HEK293T (cell line): ENCODE measurements around the gene HNRNPU.

ENCODE experiments used
- CTCF ChIA-PET: fragments of 350-600 bp; formaldehyde crosslinking; extraction: SDS; loops from one replicate; lab custom pipeline; 2021; ENCODE audit warnings: antibody characterized with exemption, inconsistent platforms; lab: Yijun Ruan, JAX
- POLR2A ChIA-PET: fragments of 350-600 bp; formaldehyde crosslinking; extraction: SDS; loops from one replicate; lab custom pipeline; 2020; ENCODE audit warnings: antibody characterized with exemption, inconsistent platforms; lab: Yijun Ruan, JAX
- DNase-seq: peaks from one replicate; pipeline ENCODE4 v3.0.0; 2012; ENCODE audit warnings: mixed read lengths; ENCODE audit errors: extremely low spot score
- ARNT ChIP-seq: fragments of 450-650 bp; IDR thresholded peaks from 2 replicates; pipeline ENCODE4 v1.6.1; 2017; ENCODE audit warnings: mild to moderate bottlenecking
- BHLHE40 ChIP-seq: fragments of 450-650 bp; IDR thresholded peaks from 2 replicates; pipeline ENCODE4 v1.6.1; 2016; ENCODE audit warnings: mild to moderate bottlenecking, moderate library complexity, borderline replicate concordance
- CTBP1 ChIP-seq: fragments of 450-650 bp; IDR thresholded peaks from 2 replicates; pipeline ENCODE4 v1.6.1; 2016; ENCODE audit warnings: borderline replicate concordance
- ELF4 ChIP-seq: fragments of 450-650 bp; IDR thresholded peaks from 2 replicates; pipeline ENCODE4 v1.6.1; 2017; ENCODE audit warnings: antibody characterized with exemption
- FOXA1 ChIP-seq: fragments of 450-650 bp; IDR thresholded peaks from 2 replicates; pipeline ENCODE4 v1.6.1; 2016; ENCODE audit warnings: mild to moderate bottlenecking
- FOXK2 ChIP-seq: fragments of 450-650 bp; IDR thresholded peaks from 2 replicates; pipeline ENCODE4 v1.6.1; 2016; ENCODE audit warnings: mild to moderate bottlenecking
- FOXM1 ChIP-seq: fragments of 450-650 bp; IDR thresholded peaks from 2 replicates; pipeline ENCODE4 v1.6.1; 2017; ENCODE audit warnings: mild to moderate bottlenecking, borderline replicate concordance
- HDGF ChIP-seq: fragments of 450-650 bp; IDR thresholded peaks from 2 replicates; pipeline ENCODE4 v1.6.1; 2017; ENCODE audit warnings: antibody characterized with exemption, borderline replicate concordance
- L3MBTL2 ChIP-seq: fragments of 450-650 bp; conservative IDR thresholded peaks from 2 replicates; pipeline ENCODE4 v1.6.1; 2016; ENCODE audit warnings: mild to moderate bottlenecking
- LEF1 ChIP-seq: fragments of 450-650 bp; IDR thresholded peaks from 2 replicates; pipeline ENCODE4 v1.6.1; 2017; ENCODE audit warnings: mild to moderate bottlenecking, borderline replicate concordance
- NFRKB ChIP-seq: fragments of 450-650 bp; IDR thresholded peaks from 2 replicates; pipeline ENCODE4 v1.6.1; 2016; ENCODE audit warnings: mild to moderate bottlenecking, moderate library complexity
- PKNOX1 ChIP-seq: fragments of 450-650 bp; IDR thresholded peaks from 2 replicates; pipeline ENCODE4 v1.6.1; 2016
- SP1 ChIP-seq: fragments of 450-650 bp; IDR thresholded peaks from 2 replicates; pipeline ENCODE4 v1.6.1; 2017
- SUZ12 ChIP-seq: fragments of 450-650 bp; IDR thresholded peaks from 2 replicates; pipeline ENCODE4 v1.6.1; 2016; ENCODE audit warnings: mild to moderate bottlenecking
- TARDBP ChIP-seq: fragments of 450-650 bp; IDR thresholded peaks from 2 replicates; pipeline ENCODE4 v1.6.1; 2016
- ZNF384 ChIP-seq: fragments of 450-650 bp; IDR thresholded peaks from 2 replicates; pipeline ENCODE4 v1.6.1; 2016

Gene HNRNPU

GRCh38 chr1:244893836-244894235 is 29.5 kb upstream of the HNRNPU start:
- ChIA-PET POLR2A (interaction anchor here (0.6 to 1.1 kb wide), 4 partner anchors 18 to 32 kb away, joined by 3 to 4 read pairs (median 3); partner anchors contain the start of gene HNRNPU), CTCF (interaction anchor here (0.8 kb wide), 1 partner anchor 148 kb away, joined by 3 read pairs; no protein-coding TSS in a partner anchor)
- no peak for DNase-seq
- TF ChIP-seq FOXK2 (no peak), TARDBP (no peak), NFRKB (no peak), L3MBTL2 (no peak), ARNT (no peak), HDGF (no peak), SUZ12 (no peak), CTBP1 (no peak), ZNF384 (no peak), FOXA1 (no peak), SP1 (no peak), PKNOX1 (no peak), FOXM1 (no peak)

- CTCF ChIA-PET = no interaction called here
- POLR2A ChIA-PET = no interaction called here
- TF ChIP-seq ELF4 = no peak
- TF ChIP-seq CTBP1 = no peak
- no peak for TF ChIP-seq NFRKB
- no peak for TF ChIP-seq LEF1
- no peak for TF ChIP-seq HDGF
- TF ChIP-seq FOXA1 = no peak
- TF ChIP-seq PKNOX1 = no peak
- TF ChIP-seq L3MBTL2 = no peak
- TF ChIP-seq ARNT = no peak
- no peak for TF ChIP-seq FOXK2
- no peak for TF ChIP-seq FOXM1
- no peak for DNase-seq
These were observed 22.9 kb upstream of the HNRNPU start for GRCh38 chr1:244887281-244887680.

- CTCF ChIA-PET = no interaction called here
- TF ChIP-seq ZNF384 (no peak), CTBP1 (no peak), L3MBTL2 (no peak), NFRKB (no peak), SP1 (no peak), FOXK2 (no peak), BHLHE40 (no peak), FOXM1 (no peak), SUZ12 (no peak)
- POLR2A ChIA-PET = interaction anchor here (0.9 to 2.4 kb wide), 3 partner anchors 13 to 21 kb away, joined by 3 to 9 read pairs (median 3); partner anchors contain the start of gene HNRNPU
- DNase-seq = no peak
These were observed 17.4 kb upstream of the HNRNPU start for GRCh38 chr1:244881552-244882280.

- POLR2A ChIA-PET = interaction anchor here (1.7 to 1.8 kb wide), 2 partner anchors 10 to 14 kb away, joined by 6 to 8 read pairs; partner anchors contain the start of gene HNRNPU
- TF ChIP-seq ARNT (no peak), SP1 (no peak), CTBP1 (no peak), FOXA1 (no peak), SUZ12 (no peak), LEF1 (no peak), PKNOX1 (no peak), HDGF (no peak), L3MBTL2 (no peak), NFRKB (no peak), TARDBP (no peak), ELF4 (no peak), FOXM1 (no peak)
- CTCF ChIA-PET = interaction anchor here (0.6 kb wide), 1 partner anchor 71 kb away, joined by 15 read pairs; no protein-coding TSS in a partner anchor
- DNase-seq = no peak
These were observed 14.3 kb upstream of the HNRNPU start for GRCh38 chr1:244878681-244879080.

GRCh38 chr1:244876228-244876910 is 12.0 kb upstream of the HNRNPU start:
- CTCF ChIA-PET = interaction anchor here (0.7 kb wide), 1 partner anchor 8 kb away, joined by 4 read pairs; no protein-coding TSS in a partner anchor
- POLR2A ChIA-PET = interaction anchor here (1.3 to 1.5 kb wide), 2 partner anchors 12 to 14 kb away, joined by 3 to 8 read pairs; partner anchors contain the start of gene HNRNPU
- TF ChIP-seq FOXM1 (no peak), FOXK2 (no peak), SUZ12 (no peak), PKNOX1 (no peak), ZNF384 (no peak), TARDBP (no peak), ELF4 (no peak), FOXA1 (no peak), L3MBTL2 (no peak), CTBP1 (no peak), BHLHE40 (no peak), NFRKB (no peak), LEF1 (no peak), SP1 (no peak), ARNT (no peak), HDGF (no peak)
- no peak for DNase-seq
